ENCODE results near the gene PRDX3. TPM values are rescaled to one million over a fixed set of nuclear protein-coding genes. Genes with fewer than 3 reads are reported as not detected.

The PRDX3 gene
- 181 and 187 TPM in 2 replicates for total RNA-seq

GRCh38 chr10:119178372-119179119 lies at the start of gene PRDX3:
Gene PRDX3, minus strand, starts transcription at chr10:119178812. Its CDS starts 22 bp downstream, at chr10:119178790.

GRCh38 chr10:119207366-119207666 lies 28.7 kb upstream of the PRDX3 start, which contains the start of gene GRK5:
Gene GRK5, plus strand, starts transcription at chr10:119207571. Its CDS starts 347 bp downstream, at chr10:119207918.

GRCh38 chr10:119165171-119166117 lies 13.2 kb downstream of the PRDX3 start, which contains the start of gene SFXN4:
Gene SFXN4, minus strand, starts transcription at chr10:119165714. Its CDS starts 67 bp downstream, at chr10:119165647.

Other genes starting within 250 kb of the PRDX3 start
- gene NANOS1, start 149.1 kb downstream of the PRDX3 start, total RNA-seq, result 0.99 and 1.5 TPM in 2 replicates
- gene EIF3A, start 98.0 kb downstream of the PRDX3 start, total RNA-seq, result 125 and 140 TPM in 2 replicates
- gene DENND10, start 74.7 kb downstream of the PRDX3 start, total RNA-seq, result 69.5 and 74.1 TPM in 2 replicates
- 8.5 and 10.8 TPM in 2 replicates for gene SFXN4, start 13.1 kb downstream of the PRDX3 start, total RNA-seq
- 35.9 and 60.3 TPM in 2 replicates for gene GRK5, start 28.8 kb upstream of the PRDX3 start, total RNA-seq

All from smooth muscle cell of the pulmonary artery (primary cell).